GM18867 (cell line): Measurements from ENCODE around the gene LYVE1.
"Not testable (repeated sequence)": the region's sequence is repeated elsewhere in the genome, so short reads cannot be mapped to it uniquely, and the experiment has no call there.

Experiments
- ATAC-seq: cut with Tn5 transposase; IDR thresholded peaks from one replicate; pipeline ENCODE4 v1.9.1; 2021; ENCODE audit warnings: mild to moderate bottlenecking, moderate library complexity; ENCODE audit not compliant: unreplicated experiment

The LYVE1 gene

GRCh38 chr11:10568486-10568941 is at the start of gene LYVE1:
TSS of gene LYVE1 (minus strand) at chr11:10568665. CDS start at chr11:10568532, 133 bp downstream.
- no peak for ATAC-seq

GRCh38 chr11:10617551-10617950 is 49.1 kb upstream of the LYVE1 start:
- ATAC-seq = no peak

- no peak for ATAC-seq
Measured at GRCh38 chr11:10611979-10612862, 43.8 kb upstream of the LYVE1 start.

- no peak for ATAC-seq
Measured at GRCh38 chr11:10609636-10610035, 41.2 kb upstream of the LYVE1 start.

GRCh38 chr11:10608584-10608983 is 40.1 kb upstream of the LYVE1 start:
- no peak for ATAC-seq

GRCh38 chr11:10607462-10608132 is 39.1 kb upstream of the LYVE1 start:
- ATAC-seq = no peak

GRCh38 chr11:10606536-10607208 is 38.2 kb upstream of the LYVE1 start:
- ATAC-seq = peak; percentile 76

- ATAC-seq = no peak
Measured at GRCh38 chr11:10605941-10606381, 37.5 kb upstream of the LYVE1 start.

GRCh38 chr11:10604798-10605197 is 36.3 kb upstream of the LYVE1 start:
- no peak for ATAC-seq

GRCh38 chr11:10604340-10604748 is 35.9 kb upstream of the LYVE1 start:
- ATAC-seq = no peak

- no peak for ATAC-seq
Measured at GRCh38 chr11:10603721-10604297, 35.3 kb upstream of the LYVE1 start.

- ATAC-seq = no peak
Measured at GRCh38 chr11:10602945-10603344, 34.5 kb upstream of the LYVE1 start.

GRCh38 chr11:10602366-10602765 is 33.9 kb upstream of the LYVE1 start:
- ATAC-seq = no peak

GRCh38 chr11:10601837-10602236 is 33.4 kb upstream of the LYVE1 start:
- no peak for ATAC-seq

GRCh38 chr11:10600570-10601248 is 32.2 kb upstream of the LYVE1 start:
- no peak for ATAC-seq

GRCh38 chr11:10599388-10600175 is 31.1 kb upstream of the LYVE1 start:
- ATAC-seq = no peak

GRCh38 chr11:10598816-10599215 is 30.4 kb upstream of the LYVE1 start:
- no peak for ATAC-seq

- ATAC-seq = no peak
Measured at GRCh38 chr11:10597877-10598351, 29.4 kb upstream of the LYVE1 start.

GRCh38 chr11:10595840-10596239 is 27.4 kb upstream of the LYVE1 start:
- ATAC-seq = not testable (repeated sequence)

- no peak for ATAC-seq
Measured at GRCh38 chr11:10594407-10594806, 25.9 kb upstream of the LYVE1 start.
